ENCODE results near the gene SIPA1L3.
"Not testable (repeated sequence)": the region's sequence is repeated elsewhere in the genome, so short reads cannot be mapped to it uniquely, and the experiment has no call there.

Gene SIPA1L3

DNA sequence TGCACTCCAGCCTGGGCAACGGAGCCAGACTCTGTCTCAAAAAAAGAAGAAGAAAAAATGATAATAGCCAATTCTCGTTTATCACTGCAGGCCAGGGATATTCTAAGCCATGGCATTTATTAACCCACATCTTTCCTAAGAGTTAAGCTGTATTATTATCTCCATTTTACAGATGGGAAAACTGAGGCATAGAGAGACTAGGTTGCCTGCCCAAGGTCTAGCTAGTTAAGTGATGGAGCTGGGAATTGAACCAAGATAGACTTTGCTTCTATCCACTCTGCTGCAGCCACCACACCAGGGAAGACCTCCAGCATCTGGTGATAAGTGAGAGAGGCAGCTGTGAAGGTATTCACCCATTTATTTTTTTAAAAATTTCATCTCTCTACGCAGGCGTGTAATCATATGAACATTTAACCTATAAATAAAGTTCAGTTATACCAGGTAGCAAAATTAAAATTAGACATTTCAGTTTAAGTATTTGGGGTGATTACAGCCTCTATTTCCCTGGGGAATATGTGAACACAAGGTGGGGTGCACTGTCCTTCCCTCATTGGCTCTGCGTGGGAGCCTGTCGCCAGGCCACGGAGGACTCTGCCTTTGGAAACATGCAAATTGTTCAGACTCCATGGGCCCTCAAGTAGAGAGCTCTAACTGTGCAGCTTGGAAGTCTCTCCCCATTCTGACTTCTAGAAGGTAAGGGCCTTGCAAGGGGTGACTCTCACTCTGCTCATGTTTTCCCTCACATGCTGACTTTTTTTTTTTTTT, 157.8 kb downstream of the SIPA1L3 start:
- H4K20me1 ChIP-seq (ENCODE audit: low read depth, low read length) = no peaks in the 10 kb centered on the region
- no peak overlapping the region for H3K4me2 ChIP-seq (ENCODE audit: low read depth, low read length, poor library complexity, severe bottlenecking)
- H3F3A ChIP-seq (ENCODE audit: insufficient read depth) = peaks cover 3% of the 10 kb centered on the region; the same call in 1 of the 2 replicates
- no peaks in the 10 kb centered on the region for H3K27me3 ChIP-seq (ENCODE audit: low read length)
- H3K4me3 ChIP-seq (ENCODE audit: insufficient read depth, low read length, poor library complexity, severe bottlenecking) = no peak overlapping the region
- TF ChIP-seq, protein P1, sequence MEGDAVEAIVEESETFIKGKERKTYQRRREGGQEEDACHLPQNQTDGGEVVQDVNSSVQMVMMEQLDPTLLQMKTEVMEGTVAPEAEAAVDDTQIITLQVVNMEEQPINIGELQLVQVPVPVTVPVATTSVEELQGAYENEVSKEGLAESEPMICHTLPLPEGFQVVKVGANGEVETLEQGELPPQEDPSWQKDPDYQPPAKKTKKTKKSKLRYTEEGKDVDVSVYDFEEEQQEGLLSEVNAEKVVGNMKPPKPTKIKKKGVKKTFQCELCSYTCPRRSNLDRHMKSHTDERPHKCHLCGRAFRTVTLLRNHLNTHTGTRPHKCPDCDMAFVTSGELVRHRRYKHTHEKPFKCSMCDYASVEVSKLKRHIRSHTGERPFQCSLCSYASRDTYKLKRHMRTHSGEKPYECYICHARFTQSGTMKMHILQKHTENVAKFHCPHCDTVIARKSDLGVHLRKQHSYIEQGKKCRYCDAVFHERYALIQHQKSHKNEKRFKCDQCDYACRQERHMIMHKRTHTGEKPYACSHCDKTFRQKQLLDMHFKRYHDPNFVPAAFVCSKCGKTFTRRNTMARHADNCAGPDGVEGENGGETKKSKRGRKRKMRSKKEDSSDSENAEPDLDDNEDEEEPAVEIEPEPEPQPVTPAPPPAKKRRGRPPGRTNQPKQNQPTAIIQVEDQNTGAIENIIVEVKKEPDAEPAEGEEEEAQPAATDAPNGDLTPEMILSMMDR (IDR thresholded peaks at IDR 0.05; ENCODE audit: insufficient read depth, low read length, poor library complexity, severe bottlenecking) = no peak
- H3K9me3 ChIP-seq (ENCODE audit: insufficient read depth, low read length) = no peaks in the 10 kb centered on the region
- no peaks in the 10 kb centered on the region for H3K9me2 ChIP-seq (replicated peaks; ENCODE audit: insufficient read depth, low read length)
- peaks cover 68% of the 10 kb centered on the region for H3K79me2 ChIP-seq (ENCODE audit: insufficient read depth, low read length)
- H3K9ac ChIP-seq (ENCODE audit: low read length) = no peak overlapping the region
- H3K27ac ChIP-seq (ENCODE audit: low read depth, low read length) = no peak overlapping the region
- H3K36me3 ChIP-seq (ENCODE audit: low read length) = 0 out of 2 replicates have a peak, but pooled peaks cover 3% of the 10 kb centered on the region
- no peak overlapping the region for H2AFZ ChIP-seq (ENCODE audit: low read depth, low read length, severe bottlenecking)

DNA sequence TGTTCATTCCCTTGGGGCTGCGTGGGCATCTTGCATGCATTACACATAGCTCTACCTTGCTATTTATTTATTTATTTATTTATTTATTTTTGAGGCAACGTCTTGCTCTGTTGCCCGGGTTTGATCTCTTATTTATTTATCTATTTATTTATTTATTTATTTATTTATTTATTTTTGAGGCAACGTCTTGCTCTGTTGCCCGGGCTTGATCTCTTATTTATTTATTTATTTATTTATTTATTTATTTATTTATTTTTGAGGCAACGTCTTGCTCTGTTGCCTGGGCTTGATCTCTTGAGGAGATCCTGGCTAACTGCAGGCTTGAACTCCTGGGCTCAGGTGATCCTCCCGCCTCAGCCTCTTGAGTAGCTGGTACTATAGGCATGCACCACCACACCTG, 158.8 kb downstream of the SIPA1L3 start:
- H3F3A ChIP-seq (ENCODE audit: insufficient read depth); H3K9ac ChIP-seq (ENCODE audit: low read length); H3K4me3 ChIP-seq (ENCODE audit: insufficient read depth, low read length, poor library complexity, severe bottlenecking); H3K9me2 ChIP-seq (replicated peaks; ENCODE audit: insufficient read depth, low read length); H3K36me3 ChIP-seq (ENCODE audit: low read length); H2AFZ ChIP-seq (ENCODE audit: low read depth, low read length, severe bottlenecking); H4K20me1 ChIP-seq (ENCODE audit: low read depth, low read length); H3K27me3 ChIP-seq (ENCODE audit: low read length); H3K9me3 ChIP-seq (ENCODE audit: insufficient read depth, low read length); H3K27ac ChIP-seq (ENCODE audit: low read depth, low read length); H3K4me2 ChIP-seq (ENCODE audit: low read depth, low read length, poor library complexity, severe bottlenecking): not testable (repeated sequence)
- peaks cover 68% of the 10 kb centered on the region for H3K79me2 ChIP-seq (ENCODE audit: insufficient read depth, low read length)

DNA sequence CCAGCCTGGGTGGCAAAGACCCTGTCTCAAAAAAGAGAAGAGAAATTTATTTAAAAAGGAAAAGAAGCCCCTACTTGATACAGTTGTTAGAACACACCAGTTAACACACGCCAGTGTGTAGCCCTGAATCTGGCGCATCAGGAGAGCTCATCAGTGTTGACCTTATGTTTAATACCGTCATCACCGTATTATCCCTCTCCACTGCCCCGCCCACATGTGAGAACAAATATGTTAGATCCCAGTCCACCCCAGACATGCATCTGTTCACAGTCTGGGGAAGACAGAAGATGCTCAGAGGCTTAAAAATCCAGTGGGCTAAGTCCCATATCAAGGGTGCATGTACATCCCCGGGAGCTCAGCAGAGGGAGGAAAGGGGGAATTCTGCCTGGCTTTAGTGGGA, 161.8 kb downstream of the SIPA1L3 start:
- no peaks in the 10 kb centered on the region for H3K27me3 ChIP-seq (ENCODE audit: low read length)
- no peak overlapping the region for H2AFZ ChIP-seq (ENCODE audit: low read depth, low read length, severe bottlenecking)
- no peak overlapping the region for H3K9ac ChIP-seq (ENCODE audit: low read length)
- no peak overlapping the region for H3K4me2 ChIP-seq (ENCODE audit: low read depth, low read length, poor library complexity, severe bottlenecking)
- no peaks in the 10 kb centered on the region; the same call in 1 of the 2 replicates for H4K20me1 ChIP-seq (ENCODE audit: low read depth, low read length)
- no peak overlapping the region for H3K4me3 ChIP-seq (ENCODE audit: insufficient read depth, low read length, poor library complexity, severe bottlenecking)
- no peaks in the 10 kb centered on the region for H3K36me3 ChIP-seq (ENCODE audit: low read length)
- no peaks in the 10 kb centered on the region for H3K9me3 ChIP-seq (ENCODE audit: insufficient read depth, low read length)
- H3F3A ChIP-seq (ENCODE audit: insufficient read depth) = no peaks in the 10 kb centered on the region
- no peak overlapping the region for H3K27ac ChIP-seq (ENCODE audit: low read depth, low read length)
- no peaks in the 10 kb centered on the region for H3K9me2 ChIP-seq (replicated peaks; ENCODE audit: insufficient read depth, low read length)
- TF ChIP-seq EZH2phosphoT487 (conservative IDR thresholded peaks at IDR 0.05; ENCODE audit: low read length) = no peak
- TF ChIP-seq, protein P1 (IDR thresholded peaks at IDR 0.05; ENCODE audit: insufficient read depth, low read length, poor library complexity, severe bottlenecking) = no peak
- peaks cover 66% of the 10 kb centered on the region for H3K79me2 ChIP-seq (ENCODE audit: insufficient read depth, low read length)

DNA sequence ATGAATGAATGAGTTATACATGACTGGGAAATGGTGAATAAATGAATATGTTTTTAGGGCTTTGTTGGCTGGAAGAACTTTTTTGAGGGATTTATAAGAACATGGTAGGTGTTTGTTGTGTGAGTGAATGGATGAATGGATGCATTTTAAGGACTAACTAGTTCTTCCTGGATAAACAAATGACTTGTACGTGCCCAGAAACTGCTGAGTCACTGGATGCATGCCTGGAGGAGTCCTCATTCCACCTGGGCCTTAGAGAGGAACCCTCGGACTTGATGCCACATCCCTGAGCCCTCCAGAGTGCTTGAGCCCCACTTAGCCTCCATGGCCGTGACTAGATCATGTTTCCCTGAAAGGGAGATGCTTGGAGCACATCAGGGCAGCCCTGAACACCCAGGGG, 163.6 kb downstream of the SIPA1L3 start:
- no peak overlapping the region for H3K4me2 ChIP-seq (ENCODE audit: low read depth, low read length, poor library complexity, severe bottlenecking)
- no peak overlapping the region for H3K27ac ChIP-seq (ENCODE audit: low read depth, low read length)

DNA sequence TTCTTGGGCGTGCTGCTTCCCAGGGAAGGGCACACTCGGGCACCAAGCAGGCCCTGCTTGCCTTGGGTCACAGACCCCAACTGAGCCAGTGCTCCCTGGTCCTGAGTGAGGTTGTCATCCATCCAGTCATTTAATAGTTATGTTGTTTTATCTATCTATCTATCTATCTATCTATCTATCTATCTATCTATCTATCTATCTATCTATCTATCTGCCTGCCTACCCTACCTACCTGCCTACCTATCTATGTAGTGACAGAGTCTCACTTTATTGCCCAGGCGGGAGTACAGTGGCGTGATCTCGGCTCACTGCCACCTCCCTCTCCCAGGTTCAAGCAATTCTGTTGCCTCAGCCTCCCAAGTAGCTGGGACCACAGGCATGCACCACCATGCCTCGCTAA, 164.0 kb downstream of the SIPA1L3 start:
- not testable (repeated sequence) for H3K4me2 ChIP-seq (ENCODE audit: low read depth, low read length, poor library complexity, severe bottlenecking); H3K27ac ChIP-seq (ENCODE audit: low read depth, low read length); H3K9ac ChIP-seq (ENCODE audit: low read length); H3K9me3 ChIP-seq (ENCODE audit: insufficient read depth, low read length); H3K36me3 ChIP-seq (ENCODE audit: low read length); H2AFZ ChIP-seq (ENCODE audit: low read depth, low read length, severe bottlenecking); H3K4me3 ChIP-seq (ENCODE audit: insufficient read depth, low read length, poor library complexity, severe bottlenecking); H4K20me1 ChIP-seq (ENCODE audit: low read depth, low read length); H3F3A ChIP-seq (ENCODE audit: insufficient read depth); H3K9me2 ChIP-seq (replicated peaks; ENCODE audit: insufficient read depth, low read length); H3K27me3 ChIP-seq (ENCODE audit: low read length)
- peaks cover 69% of the 10 kb centered on the region for H3K79me2 ChIP-seq (ENCODE audit: insufficient read depth, low read length)

More for the DNA sequence above, 163.6 kb downstream of the SIPA1L3 start:
- Histone ChIP-seq H3K79me2 (ENCODE audit: insufficient read depth, low read length) (peaks cover 70% of the 10 kb centered on the region), H3K36me3 (ENCODE audit: low read length) (no peaks in the 10 kb centered on the region), H3K9me3 (ENCODE audit: insufficient read depth, low read length) (no peaks in the 10 kb centered on the region), H3K9me2 (replicated peaks; ENCODE audit: insufficient read depth, low read length) (no peaks in the 10 kb centered on the region), H3K4me3 (ENCODE audit: insufficient read depth, low read length, poor library complexity, severe bottlenecking) (no peak overlapping the region), H2AFZ (ENCODE audit: low read depth, low read length, severe bottlenecking) (no peak overlapping the region), H3K27me3 (ENCODE audit: low read length) (no peaks in the 10 kb centered on the region), H3K9ac (ENCODE audit: low read length) (no peak overlapping the region), H3F3A (ENCODE audit: insufficient read depth) (no peaks in the 10 kb centered on the region), H4K20me1 (ENCODE audit: low read depth, low read length) (no peaks in the 10 kb centered on the region; the same call in 1 of the 2 replicates)
- TF ChIP-seq, protein P1 (IDR thresholded peaks at IDR 0.05; ENCODE audit: insufficient read depth, low read length, poor library complexity, severe bottlenecking) = no peak
- TF ChIP-seq EZH2phosphoT487 (conservative IDR thresholded peaks at IDR 0.05; ENCODE audit: low read length) = no peak

Measured in SU-DHL-6 (cell line).